ENCODE results near the gene LILRB5.

LILRB5 gene

DNA sequence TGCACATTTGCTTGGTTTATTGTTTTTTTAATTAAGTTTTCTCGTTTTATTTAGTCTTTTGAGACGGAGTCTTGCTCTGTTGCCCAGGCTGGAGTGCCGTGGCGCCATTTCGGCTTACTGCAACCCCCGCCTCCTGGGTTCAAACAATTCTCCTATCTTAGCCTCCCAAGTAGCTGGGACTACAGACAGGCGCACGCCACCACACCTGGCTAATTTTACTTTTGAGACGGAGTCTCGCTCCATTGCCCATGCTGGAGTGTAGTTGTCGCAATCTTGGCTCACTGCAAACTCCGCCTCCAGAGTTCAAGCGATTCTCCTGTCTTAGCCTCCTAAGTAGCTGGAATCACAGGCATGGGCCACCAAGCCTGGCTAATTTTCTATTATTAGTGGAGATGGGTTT, 55.1 kb downstream of the LILRB5 start:
- FAIRE-seq: no peak
- TF ChIP-seq TAF1 (IDR thresholded peaks at IDR 0.05; ENCODE audit: borderline replicate concordance, low read depth, low read length) (no peak), POLR2AphosphoS5 (IDR thresholded peaks at IDR 0.05; ENCODE audit: low read depth, low read length) (no peak), POLR2A (IDR thresholded peaks at IDR 0.05; ENCODE audit: low read depth, low read length) (no peak)
- no peak for DNase-seq (ENCODE audit: insufficient read length)

DNA sequence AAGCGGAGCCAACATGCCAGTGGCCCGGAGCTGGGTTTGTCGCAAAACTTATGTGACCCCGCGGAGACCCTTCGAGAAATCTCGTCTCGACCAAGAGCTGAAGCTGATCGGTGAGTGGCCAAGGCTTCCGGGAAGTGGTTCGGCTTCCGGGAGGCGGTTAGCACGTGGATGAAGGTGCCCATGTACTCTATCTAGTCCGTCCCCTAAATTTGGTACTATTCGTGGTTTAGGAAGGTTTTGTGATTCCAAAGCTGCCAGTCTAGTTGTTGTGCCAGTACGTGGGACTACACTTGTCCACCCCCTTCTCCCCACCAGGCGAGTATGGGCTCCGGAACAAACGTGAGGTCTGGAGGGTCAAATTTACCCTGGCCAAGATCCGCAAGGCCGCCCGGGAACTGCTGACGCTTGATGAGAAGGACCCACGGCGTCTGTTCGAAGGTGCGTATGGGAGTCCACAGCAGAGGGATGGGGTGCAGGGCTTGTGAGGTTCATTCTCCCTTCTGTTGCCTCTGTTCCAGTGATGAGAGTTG, 55.8 kb downstream of the LILRB5 start:
- TF ChIP-seq POLR2AphosphoS5 (IDR thresholded peaks at IDR 0.05; ENCODE audit: low read depth, low read length) (no peak), TAF1 (IDR thresholded peaks at IDR 0.05; ENCODE audit: borderline replicate concordance, low read depth, low read length) (no peak), POLR2A (IDR thresholded peaks at IDR 0.05; ENCODE audit: low read depth, low read length) (no peak)
- FAIRE-seq: no peak

More for the DNA sequence above, 55.8 kb downstream of the LILRB5 start:
- no peak for DNase-seq (ENCODE audit: insufficient read length)

All from GM12892 (cell line).